ENCODE data around the gene TPSD1.
A peak's percentile ranks its signal among the peaks of the same experiment; 100 is the strongest.
"Not testable (repeated sequence)": the region's sequence is repeated elsewhere in the genome, so short reads cannot be mapped to it uniquely, and the experiment has no call there.

Gene TPSD1

DNA sequence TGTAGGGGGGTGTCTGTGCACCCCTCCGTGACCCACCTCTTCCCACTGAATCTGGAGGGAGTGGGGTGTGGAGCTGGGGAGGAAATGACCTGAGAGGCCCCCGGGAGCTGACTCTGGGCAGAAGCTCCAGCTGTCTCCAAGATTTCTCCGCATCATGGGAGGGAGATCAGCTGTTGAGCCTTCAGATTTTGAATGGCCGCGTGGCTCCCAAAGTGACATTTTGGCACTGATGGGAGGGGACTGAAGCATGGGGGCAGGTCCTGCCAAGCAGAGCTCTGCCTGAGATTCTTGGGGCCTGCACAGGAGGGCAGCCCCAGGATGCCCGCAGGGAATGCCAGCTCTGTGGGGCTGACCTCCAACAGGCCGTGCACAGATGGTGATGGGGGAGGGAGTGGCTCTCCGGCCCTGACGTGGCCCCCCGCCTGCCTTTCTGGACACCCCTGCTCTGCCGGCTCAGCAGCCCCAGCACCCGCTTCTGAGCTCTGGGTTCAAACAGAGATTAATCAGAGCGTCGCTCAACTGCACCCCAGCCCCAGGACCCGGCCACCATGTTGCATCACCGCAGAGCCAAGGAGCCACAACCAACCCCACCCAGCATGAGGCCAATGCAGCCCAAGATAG lies 28.2 kb downstream of the TPSD1 start:
- no peak for DNase-seq

DNA sequence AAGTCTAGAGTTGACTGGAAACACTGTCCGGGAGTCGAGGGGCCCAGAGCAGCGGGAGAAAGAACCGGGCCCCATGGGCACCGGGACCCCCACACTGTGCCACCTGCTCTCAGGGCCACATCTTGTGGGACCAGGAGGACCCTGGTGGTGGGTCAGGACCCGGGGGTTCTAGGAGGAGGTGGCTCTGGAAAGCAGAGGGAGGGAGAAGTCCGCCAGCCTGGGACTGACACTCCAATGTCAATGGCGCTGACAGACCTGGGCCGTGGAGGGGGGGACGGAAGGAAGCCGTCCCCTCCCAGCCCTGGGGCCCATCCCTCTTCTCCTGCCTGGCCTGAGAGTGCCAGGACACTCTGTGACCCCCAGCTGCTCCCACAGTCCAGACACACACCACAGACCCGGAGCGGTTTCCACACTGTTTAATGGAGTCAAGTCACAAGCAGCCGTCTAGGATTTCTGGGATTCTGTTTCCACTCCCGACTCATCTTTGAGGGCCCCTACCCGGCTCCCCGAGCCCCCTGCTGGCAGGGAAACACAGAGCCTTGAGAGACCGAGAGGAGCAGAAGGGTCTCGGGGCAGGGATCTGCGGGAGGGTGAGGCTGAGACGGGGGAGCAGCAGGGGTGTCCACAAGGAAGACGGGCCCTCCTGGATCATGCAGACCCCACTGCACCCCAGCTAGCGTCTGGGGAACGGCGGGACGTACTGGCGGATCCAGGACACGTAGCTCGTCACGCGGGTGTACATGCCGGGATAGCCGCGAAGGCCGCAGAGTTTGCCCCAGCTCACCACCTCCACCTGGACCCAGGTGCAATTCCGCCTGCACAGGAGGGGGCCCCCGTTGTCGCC lies 30.0 kb downstream of the TPSD1 start:
- DNase-seq: no peak

DNA sequence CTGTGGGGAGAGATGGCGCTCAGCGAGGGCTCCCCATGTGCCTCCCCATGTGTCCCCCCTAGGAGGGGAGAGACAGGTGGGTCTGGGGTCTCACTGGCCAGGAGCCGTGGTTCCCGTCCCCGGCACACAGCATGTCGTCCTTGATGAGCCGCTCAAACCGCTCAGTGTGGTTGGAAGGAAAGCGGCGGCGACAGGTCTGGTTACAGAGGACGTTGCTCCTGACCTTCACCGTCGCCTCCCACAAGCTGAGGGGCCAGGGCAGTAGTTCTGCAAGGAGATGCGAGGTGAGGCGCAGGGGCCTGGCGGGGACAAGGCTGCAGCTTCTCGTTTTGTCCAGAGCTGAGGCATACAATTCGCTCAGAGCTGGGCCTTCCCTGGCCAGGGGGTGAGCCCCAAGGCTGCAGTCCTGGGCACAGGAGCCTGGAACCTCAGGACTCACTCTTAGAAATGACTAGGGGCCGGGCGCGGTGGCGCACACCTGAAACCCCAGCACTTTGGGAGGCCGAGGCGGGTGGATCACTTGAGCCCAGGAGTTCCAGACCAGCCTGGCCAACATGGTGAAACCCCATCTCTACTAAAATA lies 30.7 kb downstream of the TPSD1 start:
- no peak for DNase-seq

DNA sequence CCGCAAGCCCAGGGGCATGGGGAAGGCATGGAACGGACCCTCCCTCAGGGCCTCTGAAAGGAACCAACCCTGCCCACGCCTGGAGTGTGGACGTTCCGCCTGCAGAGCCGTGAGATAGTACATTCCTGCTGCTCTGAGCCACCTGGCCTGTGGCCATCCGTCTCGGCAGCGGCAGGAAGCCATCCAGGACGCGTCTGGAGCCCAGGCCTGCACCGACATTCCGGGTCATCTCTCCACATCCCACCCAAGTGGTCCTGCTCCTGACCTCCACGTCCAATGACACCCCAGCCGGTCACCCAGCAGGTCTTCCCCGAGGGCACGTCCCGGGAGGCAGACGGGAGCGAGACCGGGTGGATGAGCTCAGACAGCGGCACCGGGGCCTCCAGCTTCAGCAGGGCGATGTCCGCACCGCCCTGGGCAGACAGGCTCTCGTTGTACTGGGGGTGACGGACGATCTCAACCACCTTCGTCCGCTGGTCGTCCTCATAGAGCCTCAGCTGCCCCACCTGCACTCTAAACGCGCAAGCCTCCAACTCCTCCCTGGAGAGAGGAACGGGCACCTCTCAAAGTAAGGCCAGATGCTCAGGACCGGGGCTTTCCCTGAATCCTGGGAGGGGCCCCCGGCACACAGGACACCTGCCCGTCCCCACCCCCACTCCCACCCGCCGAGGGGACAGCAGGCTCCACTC lies 32.3 kb downstream of the TPSD1 start:
- no peak for DNase-seq

DNA sequence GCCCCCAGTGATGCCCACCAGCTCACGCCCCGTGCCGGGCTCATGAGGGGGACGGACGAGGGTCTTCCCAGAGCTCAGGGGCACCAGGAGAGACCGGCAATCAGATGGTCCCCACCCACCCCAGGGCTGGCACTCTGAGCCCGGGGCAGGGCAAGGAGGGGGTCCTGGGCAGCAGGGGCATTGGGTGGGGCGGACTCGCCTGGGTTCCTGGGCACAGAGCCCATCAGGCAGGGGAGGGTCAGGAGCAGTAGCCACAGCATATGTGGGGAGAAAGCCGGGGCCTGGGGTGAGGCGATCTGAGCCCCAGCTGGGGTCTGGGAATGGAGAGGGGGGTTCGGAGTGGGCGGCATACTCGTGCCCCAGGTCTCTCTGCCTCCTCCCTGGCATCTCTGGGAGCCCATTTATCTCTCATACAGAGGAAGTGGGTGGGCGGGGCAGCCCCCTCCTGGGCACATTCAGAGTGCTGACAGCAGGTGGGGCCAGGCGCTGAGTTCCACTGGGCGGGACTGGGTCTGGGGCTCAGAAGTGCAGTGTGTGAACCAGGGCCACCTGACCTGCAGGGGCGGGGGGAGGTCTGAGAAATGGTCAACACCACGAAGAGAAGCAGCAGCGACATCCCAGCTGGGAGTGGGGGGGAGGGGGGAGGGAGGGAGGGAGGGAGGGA lies 33.1 kb downstream of the TPSD1 start:
- no peak for DNase-seq

DNA sequence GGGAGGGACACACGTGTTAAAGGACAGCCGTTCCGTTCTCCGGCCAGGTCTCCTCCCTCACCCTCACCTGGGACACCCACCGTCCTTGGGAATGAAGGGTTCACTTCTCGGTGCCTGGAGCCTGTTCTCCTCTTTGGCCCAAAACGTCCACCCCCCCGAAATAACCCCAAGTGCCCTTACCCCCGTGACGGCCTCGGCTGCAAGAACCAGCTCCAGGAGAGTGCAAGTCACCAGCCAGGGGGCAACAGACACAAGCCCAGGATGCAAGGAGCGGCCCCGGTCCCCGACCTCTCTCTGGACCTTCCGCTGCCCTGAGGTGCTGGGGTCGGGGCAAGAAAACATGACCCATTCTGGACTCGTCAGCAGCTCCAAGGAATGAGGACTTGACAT lies 33.6 kb downstream of the TPSD1 start:
- no peak for DNase-seq

DNA sequence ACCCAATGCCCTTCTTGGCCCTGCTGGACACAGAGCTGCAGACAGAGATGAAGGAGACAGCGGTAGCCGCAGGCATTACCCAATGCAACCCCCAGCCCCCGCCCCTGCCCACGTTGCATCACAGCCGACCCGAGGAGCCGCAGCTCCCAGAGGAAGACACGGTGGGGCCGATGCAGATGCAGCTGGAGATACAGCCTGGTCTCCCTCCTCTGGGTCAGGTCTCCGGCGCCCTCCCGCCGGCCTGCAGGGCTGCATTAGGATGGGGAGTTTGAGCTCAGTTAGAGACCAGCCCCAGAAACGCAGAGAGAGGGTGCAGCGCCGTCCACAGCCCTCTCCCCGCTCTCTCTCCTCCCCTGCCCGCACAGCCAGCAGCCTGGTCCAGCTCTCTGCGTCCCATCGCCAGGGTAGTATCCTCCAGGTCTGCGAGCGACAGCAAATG lies 34.2 kb downstream of the TPSD1 start:
- DNase-seq: no peak

DNA sequence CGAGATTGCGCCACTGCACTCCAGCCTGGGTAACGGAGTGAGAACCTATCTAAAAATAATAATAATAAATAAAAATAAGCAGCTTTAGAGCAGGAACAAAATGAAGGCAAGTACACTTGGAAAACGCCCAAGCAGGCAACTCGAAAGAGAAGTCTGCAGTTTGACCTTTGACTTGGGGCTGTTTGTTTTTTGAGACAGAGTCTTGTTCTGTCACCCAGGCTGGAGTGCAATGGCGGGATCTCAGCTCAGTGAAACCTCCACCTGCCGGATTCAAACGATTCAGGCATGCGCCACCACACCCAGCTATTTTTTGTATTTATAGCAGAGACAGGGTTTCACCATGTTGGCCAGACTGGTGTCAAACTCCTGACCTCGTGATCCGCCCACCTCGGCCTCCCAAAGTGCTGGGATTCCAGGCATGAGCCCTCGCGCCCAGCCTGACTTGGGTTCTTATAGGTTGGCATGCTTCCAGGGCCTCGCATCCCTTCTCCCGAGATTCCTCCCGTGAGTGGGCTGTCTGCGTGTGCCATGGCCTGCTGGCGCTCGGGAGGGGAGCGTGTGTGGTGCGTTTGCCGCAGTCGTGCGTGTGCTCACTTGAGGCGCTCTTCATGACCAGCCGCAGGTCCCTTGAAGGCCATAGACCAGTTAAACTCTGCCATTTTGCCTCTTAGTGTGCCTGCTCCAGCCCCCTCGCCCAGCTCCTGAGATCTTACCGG lies 35.1 kb downstream of the TPSD1 start:
- DNase-seq: no peak

DNA sequence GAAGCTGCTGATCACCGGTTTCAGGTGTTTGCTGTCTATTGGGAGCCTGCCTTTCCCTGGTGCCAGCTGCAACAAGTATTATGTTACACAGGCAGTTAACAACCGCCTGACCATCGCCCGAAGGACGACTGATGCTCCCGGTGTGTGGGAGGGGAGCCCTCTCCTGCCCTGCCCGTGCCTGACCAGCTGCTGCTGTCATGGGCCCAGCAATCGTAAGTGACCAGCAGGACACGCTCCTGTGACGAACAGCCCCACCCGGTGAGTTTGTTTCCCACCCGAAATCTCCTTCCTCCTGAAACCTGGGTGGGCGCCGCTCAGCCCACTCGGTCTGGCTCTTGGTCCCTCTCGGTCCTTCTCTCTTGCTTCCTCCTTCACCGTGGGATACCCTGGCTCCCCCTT lies 35.7 kb downstream of the TPSD1 start:
- DNase-seq: no peak

DNA sequence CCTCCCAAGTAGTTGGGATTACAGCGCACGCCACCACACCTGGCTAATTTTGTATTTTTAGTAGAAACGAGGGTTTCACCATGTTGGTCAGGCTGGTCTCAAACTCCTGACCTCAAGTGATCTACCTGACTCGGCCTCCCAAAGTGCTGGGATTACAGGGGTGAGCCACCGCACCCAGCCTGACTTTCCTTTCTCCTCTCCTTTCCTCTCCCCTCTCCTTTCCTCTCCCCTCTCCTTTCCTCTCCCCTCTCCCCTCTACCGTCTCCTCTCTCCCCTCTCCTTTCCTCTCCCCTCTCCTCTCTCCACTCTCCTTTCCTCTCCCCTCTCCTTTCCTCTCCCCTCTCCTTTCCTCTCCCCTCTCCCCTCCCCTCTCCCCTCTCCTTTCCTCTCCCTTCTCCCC lies 36.3 kb downstream of the TPSD1 start:
- DNase-seq: not testable (repeated sequence)

DNA sequence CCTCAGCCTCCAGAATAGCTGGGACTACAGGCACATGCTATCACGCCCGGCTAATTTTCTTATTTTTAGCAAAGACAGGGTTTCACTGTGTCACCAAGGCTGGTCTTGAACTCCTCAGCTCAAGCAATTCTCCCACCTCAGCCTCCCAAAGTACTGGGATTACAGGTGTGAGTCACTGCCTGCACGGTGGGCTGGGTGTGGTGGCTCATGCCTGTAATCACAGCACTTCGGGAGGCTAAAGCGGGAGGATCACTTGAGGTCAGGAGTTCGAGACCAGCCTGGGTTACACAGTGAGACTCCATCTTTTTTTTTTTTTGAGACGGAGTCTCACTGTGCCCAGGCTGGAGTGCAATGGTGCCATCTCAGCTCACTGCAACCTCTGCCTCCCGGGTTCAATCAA lies 36.9 kb downstream of the TPSD1 start:
- DNase-seq: not testable (repeated sequence)

DNA sequence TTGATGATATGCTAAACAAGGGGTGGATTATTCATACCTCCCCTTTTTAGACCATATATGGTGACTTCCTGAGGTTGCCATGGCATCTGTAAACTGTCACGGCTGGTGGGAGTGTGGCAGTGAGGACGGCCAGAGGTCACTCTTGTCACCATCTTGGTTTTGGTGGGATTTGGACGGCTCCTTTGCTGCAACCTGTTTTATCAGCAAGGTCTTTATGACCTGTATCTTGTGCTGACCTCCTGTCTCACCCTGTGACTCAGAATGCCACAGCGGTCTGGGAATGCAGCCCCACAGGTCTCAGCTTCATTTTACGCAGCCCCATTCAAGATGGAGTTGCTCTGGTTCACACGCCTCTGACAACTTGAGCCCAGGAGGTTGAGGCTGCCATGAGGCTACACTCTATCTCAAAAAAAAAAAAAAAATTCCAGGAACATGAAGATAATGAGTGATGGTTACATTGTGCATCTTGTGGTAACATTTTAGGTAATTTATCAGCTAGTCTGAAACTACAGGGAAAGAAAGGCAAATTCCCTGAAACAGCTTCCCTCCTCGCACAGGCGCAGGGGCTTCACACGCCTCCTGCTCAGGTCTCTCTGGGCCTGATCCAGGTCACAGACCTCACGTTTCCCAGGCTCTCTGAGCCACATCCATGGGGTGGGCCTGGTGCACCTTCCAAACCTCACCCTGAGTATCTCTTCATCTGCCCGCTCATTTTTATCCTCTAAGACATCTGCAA lies 38.2 kb downstream of the TPSD1 start:
- no peak for DNase-seq

DNA sequence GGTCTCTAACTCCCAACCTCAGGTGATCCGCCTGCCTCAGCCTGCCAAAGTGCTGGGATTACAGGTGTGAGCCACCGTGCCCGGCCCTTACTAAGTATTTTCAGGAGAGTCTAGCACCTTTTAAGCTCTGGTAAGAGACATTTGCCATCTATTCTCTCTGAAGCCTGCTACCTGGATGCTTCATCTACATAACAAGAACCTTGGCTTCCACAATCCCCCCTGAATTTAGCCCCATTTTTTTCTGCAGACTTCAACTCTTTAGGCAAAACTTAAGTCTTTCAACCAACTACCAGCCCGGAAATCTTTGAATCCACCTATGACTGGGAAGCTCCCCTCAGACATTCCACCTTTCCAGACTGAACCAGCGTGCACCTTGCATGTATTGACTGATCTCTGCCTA lies 39.6 kb downstream of the TPSD1 start:
- DNase-seq: no peak

DNA sequence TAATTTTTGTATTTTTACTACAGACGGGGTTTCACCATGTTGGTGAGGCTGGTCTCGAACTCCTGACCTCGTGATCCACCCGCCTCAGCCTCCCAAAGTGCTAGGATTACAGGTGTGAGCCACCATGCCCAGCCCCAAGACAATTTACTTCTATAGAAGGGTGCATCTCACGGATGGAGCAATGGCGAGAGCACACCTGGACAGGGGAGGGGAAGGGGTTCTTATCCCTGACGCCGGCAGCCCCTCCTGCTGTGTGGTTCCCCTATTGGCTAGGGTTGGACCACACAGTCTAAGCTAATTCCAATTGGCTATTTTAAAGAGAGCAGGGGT lies 40.8 kb downstream of the TPSD1 start:
- DNase-seq: not testable (repeated sequence)

DNA sequence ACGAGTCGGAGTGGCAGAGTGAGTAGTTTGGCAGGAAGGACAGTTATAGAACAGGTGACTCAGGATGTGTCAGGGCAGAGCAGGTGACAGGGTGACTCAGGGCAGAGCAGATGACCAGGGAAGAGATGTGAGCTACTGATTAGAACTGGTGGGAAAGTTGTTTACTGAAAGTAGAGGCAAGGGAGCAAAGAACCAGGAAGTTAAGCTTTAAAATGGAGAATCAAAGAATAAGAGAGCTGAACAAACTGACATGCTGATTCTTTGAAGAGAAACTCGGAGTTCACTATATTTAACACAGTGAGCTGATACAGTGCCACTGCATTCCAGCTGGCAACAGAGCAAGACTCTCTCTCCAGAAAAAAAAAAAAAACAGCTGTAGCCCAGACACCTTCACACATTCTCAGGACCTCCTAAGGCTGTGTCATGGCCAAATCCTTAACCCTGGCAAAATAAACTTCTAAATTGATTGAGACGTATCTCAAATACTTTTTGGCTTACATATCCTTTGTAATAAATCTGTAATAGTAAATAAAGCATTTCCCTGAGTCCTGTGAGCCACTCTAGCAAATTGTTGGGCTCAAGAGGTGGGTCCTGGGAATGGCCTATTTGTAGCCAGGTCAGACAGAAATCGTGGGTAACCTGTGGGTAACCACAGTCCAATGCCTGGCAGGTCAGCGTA lies 41.3 kb downstream of the TPSD1 start:
- DNase-seq: peak; percentile 83

DNA sequence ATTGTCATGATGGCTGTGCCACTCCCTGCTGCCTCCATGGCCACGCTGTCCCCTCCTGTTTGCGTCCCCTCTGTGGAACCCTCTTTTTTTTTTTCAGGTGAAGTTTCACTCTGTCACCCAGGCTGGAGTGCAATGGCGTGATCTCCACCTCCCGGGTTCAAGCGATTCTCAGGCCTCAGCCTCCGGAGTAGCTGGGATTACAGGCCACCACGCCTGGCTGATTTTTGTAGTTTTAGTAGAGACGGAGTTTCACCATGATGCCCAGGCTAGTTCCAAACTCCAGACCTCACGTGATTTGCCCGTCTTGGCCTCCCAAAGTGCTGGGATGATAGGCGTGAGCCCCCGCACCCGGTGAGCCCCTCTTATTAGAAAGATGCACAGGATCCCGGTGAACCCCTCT lies 42.5 kb downstream of the TPSD1 start:
- no peak for DNase-seq

DNA sequence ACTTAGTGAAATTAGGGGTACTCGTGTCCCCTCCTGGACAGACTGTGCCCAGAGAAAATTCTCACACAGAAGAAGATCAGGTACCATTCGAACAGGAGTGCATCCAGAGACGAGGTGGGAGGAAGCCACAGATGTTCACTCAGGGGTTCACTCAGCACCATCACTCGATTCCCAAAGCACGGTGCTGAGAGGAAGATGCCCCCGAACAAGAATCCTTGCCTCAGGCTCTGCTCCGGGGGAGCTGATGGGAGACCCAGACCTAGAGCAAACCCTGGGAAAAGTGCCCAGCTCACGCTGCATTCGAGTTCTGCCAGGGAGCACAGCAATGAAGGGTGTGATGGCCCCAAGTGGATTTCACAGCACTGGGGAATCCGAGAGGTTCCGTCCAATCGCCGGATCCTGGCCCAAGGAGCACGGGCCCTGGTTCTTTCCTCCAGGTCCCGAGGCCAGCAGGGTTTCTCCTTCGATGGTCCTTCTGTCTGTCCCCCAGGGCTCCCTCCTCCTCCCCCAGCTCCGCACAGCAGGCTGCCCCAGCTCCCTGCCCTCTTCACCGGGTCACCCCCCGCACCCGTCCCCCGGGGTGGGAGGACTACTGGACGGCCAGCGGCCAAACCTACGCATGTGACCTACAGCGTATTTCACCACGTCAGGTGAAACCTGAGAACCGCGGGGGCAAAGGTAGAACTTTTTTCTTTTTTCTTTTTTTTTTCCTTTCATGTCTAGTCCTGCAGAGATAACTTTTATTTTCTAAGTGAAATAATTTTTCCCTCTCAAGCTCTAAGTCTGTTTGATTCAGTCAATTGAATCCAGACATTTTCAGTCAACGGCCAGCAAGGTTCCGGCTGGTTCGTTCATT lies 43.4 kb downstream of the TPSD1 start:
- no peak for DNase-seq

DNA sequence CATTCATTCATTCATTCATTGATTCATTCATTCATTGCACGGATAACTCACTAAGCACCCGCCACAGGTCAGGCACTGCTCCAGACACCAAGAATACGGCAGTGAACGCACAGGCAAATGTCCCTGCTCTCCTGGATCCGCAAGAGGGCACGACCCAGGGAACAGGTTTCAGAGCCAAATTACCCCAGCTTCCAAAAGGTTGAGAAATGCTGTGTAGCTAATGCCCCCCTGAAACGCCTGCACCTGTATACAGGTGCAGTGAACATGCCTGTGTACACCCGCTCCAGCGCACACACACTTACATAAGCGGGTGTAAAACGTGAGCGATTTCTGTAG lies 44.0 kb downstream of the TPSD1 start:
- DNase-seq: no peak

DNA sequence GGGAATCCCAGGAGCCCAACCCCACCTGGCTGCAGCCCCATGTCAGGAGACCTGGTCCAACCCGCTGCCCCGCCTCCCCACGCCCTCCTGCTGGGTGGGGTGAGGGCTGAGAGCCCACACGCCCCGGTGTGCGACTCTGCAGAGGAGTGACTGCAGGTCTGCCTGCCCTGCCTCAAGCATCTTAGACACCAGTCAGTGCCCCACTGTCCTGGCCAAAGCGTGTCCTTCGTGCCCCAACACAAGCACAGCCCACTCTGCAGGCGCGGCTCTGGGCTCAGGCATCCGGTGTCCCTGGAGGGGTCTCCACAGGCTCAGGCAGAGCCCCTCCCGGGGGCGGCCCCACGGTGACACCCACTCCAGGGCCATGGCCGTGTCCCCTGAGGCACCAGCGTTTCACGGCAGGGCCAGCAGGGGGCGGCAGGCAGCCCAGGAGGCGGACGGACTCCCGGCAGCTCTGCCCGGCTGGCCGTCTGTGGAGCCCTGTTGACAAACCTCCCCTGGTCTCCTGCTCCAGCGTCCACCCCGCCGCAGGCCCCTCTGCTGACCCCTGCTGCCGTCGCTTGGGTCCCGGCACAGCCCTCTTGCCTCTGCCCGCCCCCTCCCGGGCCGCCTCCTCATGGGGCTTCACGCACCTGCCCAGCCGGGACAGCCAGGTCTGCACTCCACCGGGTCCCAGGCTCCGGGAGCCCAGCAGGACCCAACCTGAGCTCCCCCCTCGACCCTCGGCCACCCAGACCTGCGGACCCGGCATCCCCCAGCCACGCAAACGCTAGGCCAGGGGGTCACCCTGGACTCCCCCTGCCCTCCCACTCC lies 45.0 kb downstream of the TPSD1 start:
- peak; percentile 3 for DNase-seq

Data from kidney glomerular epithelial cell (primary cell).